Neural crest cell (in vitro differentiated cells): Measurements from ENCODE around the gene AIPL1. TPM values are rescaled to one million over a fixed set of nuclear protein-coding genes. Genes with fewer than 3 reads are reported as not detected.

ENCODE experiments used
- DNase-seq: peaks from one replicate; pipeline ENCODE4 v3.0.0; 2021; ENCODE audit warnings: low read depth, mixed read lengths, low spot score
- H3K27ac Mint-ChIP-seq: one replicate; pipeline ENCODE4 v1.8.0; 2021; ENCODE audit warnings: mild to moderate bottlenecking, mixed read lengths; ENCODE audit not compliant: unreplicated experiment
- H3K27me3 Mint-ChIP-seq: 2 replicates; pipeline ENCODE4 v1.8.0; 2021; ENCODE audit warnings: low read depth, mild to moderate bottlenecking, mixed read lengths
- H3K36me3 Mint-ChIP-seq: 2 replicates; pipeline ENCODE4 v1.8.0; 2021; ENCODE audit warnings: low read depth, mild to moderate bottlenecking, mixed read lengths
- H3K4me1 Mint-ChIP-seq: 2 replicates; pipeline ENCODE4 v1.8.0; 2021; ENCODE audit warnings: mixed read lengths
- H3K4me3 Mint-ChIP-seq: one replicate; pipeline ENCODE4 v1.8.0; 2021; ENCODE audit warnings: mild to moderate bottlenecking, mixed read lengths
- H3K9me3 Mint-ChIP-seq: 2 replicates; pipeline ENCODE4 v1.8.0; 2021; ENCODE audit warnings: mixed read lengths
- total RNA-seq: library from RNA; stranded (reverse); gene quantifications from 2 replicates; pipeline ENCODE4 v1.2.1, GENCODE V29; 2021
- TF ChIP-seq, protein P1 (sequence below): fragments of 200-600 bp; sonication (generic); conservative IDR thresholded peaks from 2 replicates; pipeline ENCODE4 v1.5.0; 2021; ENCODE audit warnings: antibody characterized with exemption, mild to moderate bottlenecking

AIPL1 gene
- total RNA-seq, 1 donor from 2014 or later = not detected

DNA sequence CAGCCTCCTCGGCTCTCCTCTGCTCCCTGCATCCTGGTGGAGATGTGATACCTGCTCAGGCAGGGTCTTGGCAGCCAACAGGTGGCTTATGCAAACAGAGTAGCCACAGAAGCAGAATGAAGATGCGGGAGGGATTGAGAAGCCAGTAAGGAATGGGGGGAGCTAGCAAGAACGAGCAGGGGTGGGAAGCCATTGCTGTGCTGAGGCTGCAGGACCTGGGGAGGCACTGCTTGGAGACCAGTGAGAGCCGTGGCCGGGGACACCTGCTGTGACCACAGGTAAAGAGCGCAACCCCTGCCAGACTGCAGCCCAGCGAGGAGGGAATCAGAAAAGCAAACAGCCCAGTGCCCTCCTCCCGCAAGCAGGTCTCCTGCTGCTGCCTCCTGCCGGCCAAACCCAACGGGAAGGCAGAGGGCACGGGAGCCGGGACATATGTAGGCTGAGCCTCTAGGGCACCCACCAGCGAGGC, 14.7 kb downstream of the AIPL1 start:
- DNase-seq = peak; percentile 37
- Mint-ChIP-seq H3K9me3 (no peaks in the 10 kb centered on the region), H3K27ac (no peak overlapping the region), H3K27me3 (no peaks in the 10 kb centered on the region), H3K36me3 (no peaks in the 10 kb centered on the region), H3K4me1 (peaks cover 4% of the 10 kb centered on the region), H3K4me3 (no peak overlapping the region)
- TF ChIP-seq, protein P1, sequence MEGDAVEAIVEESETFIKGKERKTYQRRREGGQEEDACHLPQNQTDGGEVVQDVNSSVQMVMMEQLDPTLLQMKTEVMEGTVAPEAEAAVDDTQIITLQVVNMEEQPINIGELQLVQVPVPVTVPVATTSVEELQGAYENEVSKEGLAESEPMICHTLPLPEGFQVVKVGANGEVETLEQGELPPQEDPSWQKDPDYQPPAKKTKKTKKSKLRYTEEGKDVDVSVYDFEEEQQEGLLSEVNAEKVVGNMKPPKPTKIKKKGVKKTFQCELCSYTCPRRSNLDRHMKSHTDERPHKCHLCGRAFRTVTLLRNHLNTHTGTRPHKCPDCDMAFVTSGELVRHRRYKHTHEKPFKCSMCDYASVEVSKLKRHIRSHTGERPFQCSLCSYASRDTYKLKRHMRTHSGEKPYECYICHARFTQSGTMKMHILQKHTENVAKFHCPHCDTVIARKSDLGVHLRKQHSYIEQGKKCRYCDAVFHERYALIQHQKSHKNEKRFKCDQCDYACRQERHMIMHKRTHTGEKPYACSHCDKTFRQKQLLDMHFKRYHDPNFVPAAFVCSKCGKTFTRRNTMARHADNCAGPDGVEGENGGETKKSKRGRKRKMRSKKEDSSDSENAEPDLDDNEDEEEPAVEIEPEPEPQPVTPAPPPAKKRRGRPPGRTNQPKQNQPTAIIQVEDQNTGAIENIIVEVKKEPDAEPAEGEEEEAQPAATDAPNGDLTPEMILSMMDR = peak; percentile 58

DNA sequence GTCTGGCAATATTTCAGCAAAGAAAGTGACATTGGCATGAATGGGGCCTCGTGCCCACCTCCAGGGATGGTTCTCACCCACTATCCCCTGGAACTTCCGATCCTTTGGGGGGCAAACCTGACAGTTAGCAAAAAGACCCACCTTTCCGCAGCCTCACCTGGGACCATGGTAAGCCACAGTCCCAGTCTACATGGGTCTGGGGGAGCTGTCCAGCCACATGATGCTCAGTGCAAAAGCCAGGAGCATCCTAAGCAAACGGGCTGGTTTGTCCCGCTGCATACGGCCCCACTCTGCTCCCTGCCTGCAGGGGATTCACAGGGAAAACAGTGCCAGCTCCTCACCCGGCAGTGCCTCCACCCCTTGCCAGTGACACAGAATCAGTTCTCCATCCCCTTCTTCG, 19.3 kb downstream of the AIPL1 start:
- Mint-ChIP-seq H3K27me3 (no peaks in the 10 kb centered on the region), H3K27ac (no peak overlapping the region), H3K9me3 (no peaks in the 10 kb centered on the region), H3K36me3 (no peaks in the 10 kb centered on the region), H3K4me3 (no peak overlapping the region), H3K4me1 (no peaks in the 10 kb centered on the region)
- TF ChIP-seq, protein P1 = no peak
- no peak for DNase-seq

DNA sequence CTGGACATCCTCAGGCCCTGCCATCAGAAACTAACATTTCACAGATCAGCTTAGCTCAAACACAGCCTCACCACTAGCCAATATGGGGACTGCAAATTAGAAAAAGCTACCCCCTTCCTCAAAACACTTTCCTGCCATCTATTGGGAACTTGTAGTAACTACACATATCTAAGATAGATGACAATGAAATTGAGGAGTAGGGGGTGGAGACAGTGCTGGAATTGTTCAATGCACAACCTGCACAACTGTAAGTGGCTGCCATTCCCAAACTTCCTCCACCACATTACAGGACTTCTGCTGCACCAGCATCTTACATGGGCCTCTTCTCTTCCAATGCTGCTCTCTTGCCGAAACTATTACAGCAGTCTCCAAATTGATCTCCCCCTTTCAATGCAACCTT, 21.9 kb downstream of the AIPL1 start:
- Mint-ChIP-seq H3K36me3 (no peaks in the 10 kb centered on the region), H3K9me3 (no peaks in the 10 kb centered on the region), H3K27me3 (no peaks in the 10 kb centered on the region), H3K4me3 (no peak overlapping the region), H3K4me1 (no peaks in the 10 kb centered on the region), H3K27ac (no peak overlapping the region)
- TF ChIP-seq, protein P1 = peak; percentile 71
- DNase-seq = no peak

DNA sequence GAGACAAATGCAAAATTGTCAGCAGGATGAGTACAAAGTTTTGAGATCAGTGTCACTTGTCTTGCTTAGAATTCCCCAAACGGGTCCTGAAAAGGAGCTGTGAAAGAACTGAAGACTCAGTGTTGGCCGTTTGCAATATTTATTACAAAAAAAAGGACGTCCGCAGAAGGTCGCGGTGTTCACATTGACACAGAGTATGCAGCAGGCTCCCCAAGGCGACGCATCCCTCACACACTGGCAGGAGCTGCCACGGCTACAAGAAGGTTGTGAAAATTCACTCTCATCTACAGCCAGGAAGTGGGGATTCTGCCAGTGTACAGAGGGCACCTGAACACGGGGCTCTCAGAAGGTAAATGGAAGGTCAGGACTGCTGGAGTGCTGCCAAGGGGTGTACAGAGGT, 26.2 kb downstream of the AIPL1 start:
- no peaks in the 10 kb centered on the region for H3K4me1 Mint-ChIP-seq
- H3K4me3 Mint-ChIP-seq = no peak overlapping the region
- no peaks in the 10 kb centered on the region for H3K9me3 Mint-ChIP-seq
- no peak overlapping the region for H3K27ac Mint-ChIP-seq
- peaks cover 3% of the 10 kb centered on the region for H3K27me3 Mint-ChIP-seq
- DNase-seq = no peak
- TF ChIP-seq, protein P1 = no peak
- H3K36me3 Mint-ChIP-seq = no peaks in the 10 kb centered on the region

DNA sequence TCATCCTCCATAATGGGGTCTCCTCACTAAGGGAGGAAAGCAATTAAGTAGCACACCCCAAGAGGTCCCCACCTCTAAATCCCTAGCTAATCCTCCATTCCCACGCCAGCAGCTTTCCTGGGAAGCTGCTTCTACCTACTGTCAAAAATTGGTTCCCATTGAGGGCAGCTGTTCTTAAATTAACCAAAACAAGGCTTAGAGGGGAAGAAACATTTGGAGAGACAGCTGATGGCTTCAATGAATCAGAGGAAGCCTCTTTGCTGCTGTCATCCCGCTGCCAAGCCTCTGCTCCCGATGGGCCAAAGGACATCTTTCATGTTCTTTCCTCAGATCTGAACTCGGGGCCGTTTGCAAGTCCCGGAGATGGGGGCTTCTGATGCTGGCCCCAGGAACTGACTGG, 26.6 kb downstream of the AIPL1 start:
- DNase-seq = no peak
- TF ChIP-seq, protein P1 = no peak
- H3K36me3 Mint-ChIP-seq = no peaks in the 10 kb centered on the region
- no peak overlapping the region for H3K4me3 Mint-ChIP-seq
- no peaks in the 10 kb centered on the region for H3K9me3 Mint-ChIP-seq
- no peaks in the 10 kb centered on the region for H3K4me1 Mint-ChIP-seq
- H3K27me3 Mint-ChIP-seq = peaks cover 3% of the 10 kb centered on the region
- no peak overlapping the region for H3K27ac Mint-ChIP-seq

DNA sequence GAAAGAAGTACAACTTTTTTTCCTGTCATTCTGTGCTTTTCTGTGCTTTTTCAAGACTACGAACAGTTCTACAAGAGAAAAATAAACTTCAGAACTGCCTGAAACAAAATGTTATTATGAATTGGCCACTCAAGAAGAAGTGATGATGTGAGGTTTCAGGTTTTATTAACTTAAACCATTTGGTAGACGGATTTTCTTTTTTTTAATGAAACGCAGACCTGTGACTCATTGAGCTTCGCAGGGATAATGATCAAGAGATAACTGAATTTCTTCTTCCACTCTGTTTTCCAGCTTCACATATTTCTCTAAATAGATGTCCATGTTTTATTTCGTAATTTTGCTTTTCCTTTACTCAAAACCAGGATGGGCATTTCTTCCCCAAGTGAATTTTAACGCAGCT, 32.7 kb downstream of the AIPL1 start:
- Mint-ChIP-seq H3K4me1 (no peaks in the 10 kb centered on the region), H3K36me3 (no peaks in the 10 kb centered on the region), H3K27me3 (peaks cover 7% of the 10 kb centered on the region), H3K4me3 (no peak overlapping the region), H3K27ac (no peak overlapping the region), H3K9me3 (peaks cover 5% of the 10 kb centered on the region)
- TF ChIP-seq, protein P1 = no peak
- DNase-seq = no peak
